ENCODE results near the gene PILRA. TPM values are rescaled to one million over a fixed set of nuclear protein-coding genes. Genes with fewer than 3 reads are reported as not detected.
"Not testable (repeated sequence)": the region's sequence is repeated elsewhere in the genome, so short reads cannot be mapped to it uniquely, and the experiment has no call there.

The PILRA gene
- total and polyA plus RNA-seq, 2 experiments from 2014 or later = 1.7 TPM; not detected in 1

- Histone ChIP-seq H2AFZ (peak overlapping the region; percentile 82), H3K27ac (no peak overlapping the region), H3K9ac (no peak overlapping the region), H3K4me1 (ENCODE audit: insufficient read depth) (peaks cover 3% of the 10 kb centered on the region), H3K4me2 (ENCODE audit: unreplicated experiment) (no peak overlapping the region), H3K9me2 (ENCODE audit: insufficient read depth) (no peaks in the 10 kb centered on the region), H3K27me3 (replicated peaks; ENCODE audit: insufficient read depth) (no peaks in the 10 kb centered on the region), H3K4me3 (no peak overlapping the region), H3F3A (ENCODE audit: insufficient read depth) (no peaks in the 10 kb centered on the region), H3K36me3 (ENCODE audit: low read depth) (no peaks in the 10 kb centered on the region), H4K20me1 (ENCODE audit: insufficient read depth) (no peaks in the 10 kb centered on the region), H3K9me3 (ENCODE audit: low read depth) (no peaks in the 10 kb centered on the region), H3K79me2 (ENCODE audit: insufficient read depth) (no peaks in the 10 kb centered on the region)
- in situ Hi-C loops (cut with MboI) = no loop called here
- TF ChIP-seq EZH2phosphoT487 (IDR thresholded peaks at IDR 0.05; ENCODE audit: insufficient read depth, low read depth) = no peak
- TF ChIP-seq EZH2 (IDR thresholded peaks at IDR 0.05; ENCODE audit: insufficient read depth, poor library complexity, severe bottlenecking) = no peak
- 83% methylated on average over 4 to 7 of the region's 7 CpGs for WGBS, 2 experiments (ENCODE audit: low coverage in 1 of 2, low lambda C conversion rate in 2 of 2, missing lambda C conversion rate in 2 of 2)
- peak; percentile 19 for DNase-seq
These were observed 1.6 kb upstream of the PILRA start for GRCh38 chr7:100371561-100372171.

GRCh38 chr7:100372256-100372655, 1.0 kb upstream of the PILRA start:
- Histone ChIP-seq H3K27ac (no peak overlapping the region), H3K36me3 (ENCODE audit: low read depth) (no peaks in the 10 kb centered on the region), H3K27me3 (replicated peaks; ENCODE audit: insufficient read depth) (no peaks in the 10 kb centered on the region), H2AFZ (peak overlapping the region; percentile 82), H3K79me2 (ENCODE audit: insufficient read depth) (no peaks in the 10 kb centered on the region), H3K4me3 (no peak overlapping the region), H3K4me2 (ENCODE audit: unreplicated experiment) (no peak overlapping the region), H3F3A (ENCODE audit: insufficient read depth) (no peaks in the 10 kb centered on the region), H4K20me1 (ENCODE audit: insufficient read depth) (no peaks in the 10 kb centered on the region), H3K9ac (no peak overlapping the region), H3K4me1 (ENCODE audit: insufficient read depth) (peaks cover 3% of the 10 kb centered on the region), H3K9me3 (ENCODE audit: low read depth) (no peaks in the 10 kb centered on the region), H3K9me2 (ENCODE audit: insufficient read depth) (no peaks in the 10 kb centered on the region)
- peak; percentile 83 for DNase-seq
- in situ Hi-C loops (cut with MboI) = no loop called here
- TF ChIP-seq EZH2 (IDR thresholded peaks at IDR 0.05; ENCODE audit: insufficient read depth, poor library complexity, severe bottlenecking) = no peak
- TF ChIP-seq EZH2phosphoT487 (IDR thresholded peaks at IDR 0.05; ENCODE audit: insufficient read depth, low read depth) = no peak
- WGBS, 2 experiments (ENCODE audit: low coverage in 1 of 2, low lambda C conversion rate in 2 of 2, missing lambda C conversion rate in 2 of 2) = 38 to 39% methylated on average over 7 to 8 of the region's 8 CpGs

DNA sequence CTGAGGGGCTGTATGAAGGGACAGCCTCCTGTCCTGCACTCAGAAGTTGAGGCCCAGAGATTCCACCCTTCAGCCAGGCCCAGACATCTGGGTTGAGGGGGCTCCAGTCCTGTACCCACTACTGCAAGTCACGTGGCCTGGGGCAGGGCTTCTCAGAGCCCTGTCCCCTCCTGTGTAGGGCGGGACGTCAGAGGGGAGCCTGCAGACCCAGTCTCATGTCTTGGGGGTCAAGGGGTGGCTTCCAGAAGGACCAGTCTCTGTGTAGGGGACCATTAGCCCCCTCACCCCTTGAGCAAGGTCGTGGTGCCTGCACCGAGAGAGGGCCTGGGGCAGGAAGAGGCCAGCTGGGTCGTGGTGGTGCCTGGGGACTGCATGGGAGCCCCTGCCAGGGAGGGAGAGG, 593 bp upstream of the PILRA start:
- Histone ChIP-seq H3K9ac (no peak overlapping the region), H2AFZ (peak overlapping the region; percentile 82)

GRCh38 chr7:100373870-100374598, 747 bp downstream of the PILRA start:
- in situ Hi-C loops (cut with MboI); H2AFZ ChIP-seq; H4K20me1 ChIP-seq (ENCODE audit: insufficient read depth); DNase-seq; H3K79me2 ChIP-seq (ENCODE audit: insufficient read depth); H3K4me3 ChIP-seq; H3K9me3 ChIP-seq (ENCODE audit: low read depth); H3K27ac ChIP-seq; H3K4me2 ChIP-seq (ENCODE audit: unreplicated experiment); H3K9ac ChIP-seq; H3K9me2 ChIP-seq (ENCODE audit: insufficient read depth); H3F3A ChIP-seq (ENCODE audit: insufficient read depth); H3K4me1 ChIP-seq (ENCODE audit: insufficient read depth); H3K27me3 ChIP-seq (replicated peaks; ENCODE audit: insufficient read depth); H3K36me3 ChIP-seq (ENCODE audit: low read depth): not testable (repeated sequence)
- 72 to 81% methylated on average over 14 to 15 of the region's 15 CpGs for WGBS, 2 experiments (ENCODE audit: low coverage in 1 of 2, low lambda C conversion rate in 2 of 2, missing lambda C conversion rate in 2 of 2)

More for the DNA sequence above, 593 bp upstream of the PILRA start:
- DNase-seq = no peak
- Histone ChIP-seq H4K20me1 (ENCODE audit: insufficient read depth) (no peaks in the 10 kb centered on the region), H3K9me2 (ENCODE audit: insufficient read depth) (no peaks in the 10 kb centered on the region), H3F3A (ENCODE audit: insufficient read depth) (no peaks in the 10 kb centered on the region), H3K27me3 (replicated peaks; ENCODE audit: insufficient read depth) (no peaks in the 10 kb centered on the region), H3K27ac (no peak overlapping the region), H3K36me3 (ENCODE audit: low read depth) (no peaks in the 10 kb centered on the region), H3K9me3 (ENCODE audit: low read depth) (no peaks in the 10 kb centered on the region), H3K4me2 (ENCODE audit: unreplicated experiment) (no peak overlapping the region), H3K4me3 (no peak overlapping the region), H3K79me2 (ENCODE audit: insufficient read depth) (no peaks in the 10 kb centered on the region), H3K4me1 (ENCODE audit: insufficient read depth) (peaks cover 3% of the 10 kb centered on the region)
- in situ Hi-C loops (cut with MboI) = no loop called here
- WGBS, 2 experiments (ENCODE audit: low coverage in 1 of 2, low lambda C conversion rate in 2 of 2, missing lambda C conversion rate in 2 of 2) = 53 to 59% methylated on average over 6 of the region's 6 CpGs
- TF ChIP-seq EZH2 (IDR thresholded peaks at IDR 0.05; ENCODE audit: insufficient read depth, poor library complexity, severe bottlenecking) (no peak), EZH2phosphoT487 (IDR thresholded peaks at IDR 0.05; ENCODE audit: insufficient read depth, low read depth) (no peak)
